Stimulated activated CD8-positive, alpha-beta memory T cell treated with anti-CD3 and anti-CD28 coated beads, Interleukin-7, amount 100 ng/mL, for 4 hours (primary cell): ENCODE measurements around the gene PDGFRA.
"Not testable (repeated sequence)": the region's sequence is repeated elsewhere in the genome, so short reads cannot be mapped to it uniquely, and the experiment has no call there.

ENCODE experiments used
- DNase-seq, 2 donors: peaks; one replicate each; pipeline ENCODE4 v3.0.0-alpha.2; 2020; ENCODE audit warnings: low read depth in 2 of 2

The PDGFRA gene

GRCh38 chr4:54227256-54228055 lies 1.6 kb upstream of the PDGFRA start:
- DNase-seq = no peak

DNA sequence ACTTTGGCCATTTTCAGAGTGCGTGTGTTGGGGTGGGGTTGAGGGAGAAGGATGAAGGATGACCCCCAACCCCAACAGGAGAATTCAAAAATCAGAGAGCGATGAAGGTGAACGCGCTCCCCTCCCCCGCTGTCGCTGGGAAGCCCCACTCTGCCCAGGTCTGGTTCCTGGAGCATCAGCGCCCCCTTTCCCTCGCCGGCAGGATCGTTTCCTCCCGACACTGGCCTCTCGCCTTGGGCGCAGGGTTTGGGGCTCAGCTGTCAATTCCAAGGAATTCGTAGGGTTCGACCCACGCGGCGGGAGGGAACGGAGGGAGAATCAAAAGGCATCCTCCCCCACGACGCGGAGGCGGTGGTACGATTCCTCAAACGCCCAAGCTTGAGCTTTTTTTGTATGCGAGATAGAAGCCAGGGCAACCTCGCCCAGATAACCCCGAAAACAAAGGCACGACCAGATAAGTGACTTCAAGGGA lies 1.0 kb upstream of the PDGFRA start:
- DNase-seq = no peak

- DNase-seq = no peak
These were observed 547 bp upstream of the PDGFRA start for GRCh38 chr4:54228546-54228945.

GRCh38 chr4:54229631-54230483 lies 764 bp downstream of the PDGFRA start:
- no peak for DNase-seq

GRCh38 chr4:54230484-54231418 lies 1.7 kb downstream of the PDGFRA start:
- DNase-seq = no peak

DNA sequence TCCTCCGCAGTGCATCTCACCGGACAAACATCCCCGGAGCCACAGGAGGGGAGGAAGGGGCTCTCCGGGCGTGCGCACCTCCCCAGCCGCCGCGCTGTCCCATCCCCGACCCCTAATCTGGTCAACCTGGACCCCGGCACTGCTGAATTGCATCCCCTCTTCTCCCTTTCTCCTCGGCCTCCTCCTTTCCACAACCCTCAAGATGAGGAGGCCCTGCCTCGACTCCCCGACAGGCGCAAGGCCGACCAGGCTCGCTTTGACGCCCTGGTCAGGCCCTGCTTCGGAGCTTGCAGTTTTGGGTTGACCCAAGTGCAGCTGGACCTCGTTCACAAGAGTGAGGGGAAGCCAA lies 2.3 kb downstream of the PDGFRA start:
- no peak for DNase-seq

DNA sequence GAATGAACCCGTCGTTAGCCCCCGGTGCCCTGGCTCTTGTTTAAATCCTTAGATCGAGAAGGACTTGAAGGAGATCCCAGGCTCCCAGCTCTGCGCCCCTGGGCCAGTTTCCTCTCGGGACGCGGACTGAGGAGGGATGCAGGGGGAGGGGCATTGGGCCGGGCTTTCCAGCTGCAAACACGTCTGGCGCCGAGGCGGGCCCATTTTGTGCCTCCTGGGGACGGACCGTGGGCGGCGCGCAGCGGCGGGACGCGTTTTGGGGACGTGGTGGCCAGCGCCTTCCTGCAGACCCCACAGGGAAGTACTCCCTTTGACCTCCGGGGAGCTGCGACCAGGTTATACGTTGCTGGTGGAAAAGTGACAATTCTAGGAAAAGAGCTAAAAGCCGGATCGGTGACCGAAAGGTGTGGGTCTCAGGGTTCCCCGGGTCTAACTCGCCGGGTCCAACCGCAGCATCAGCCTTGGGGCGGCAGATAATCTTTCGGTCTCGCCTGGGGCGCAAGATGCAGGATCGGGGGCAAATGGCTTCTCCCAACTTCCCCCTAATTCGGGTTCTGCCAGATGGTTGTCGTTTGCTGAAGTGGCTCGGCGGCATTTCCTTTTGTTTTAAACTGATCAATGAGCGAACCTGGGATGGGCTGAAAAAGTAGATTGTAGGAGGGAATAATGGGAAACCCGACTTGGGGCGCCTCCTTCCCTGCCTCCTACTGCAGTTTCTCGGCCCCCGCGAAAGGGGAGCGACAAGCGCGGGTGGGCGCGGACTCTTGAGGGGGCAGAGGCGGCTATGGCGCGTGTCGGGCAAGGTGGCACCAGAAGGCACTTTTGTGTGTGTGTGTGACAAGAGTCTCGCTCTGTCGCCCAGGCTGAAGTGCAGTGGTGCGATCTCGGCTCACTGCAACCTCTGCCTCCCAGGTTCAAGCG lies 2.9 kb downstream of the PDGFRA start:
- DNase-seq = no peak

DNA sequence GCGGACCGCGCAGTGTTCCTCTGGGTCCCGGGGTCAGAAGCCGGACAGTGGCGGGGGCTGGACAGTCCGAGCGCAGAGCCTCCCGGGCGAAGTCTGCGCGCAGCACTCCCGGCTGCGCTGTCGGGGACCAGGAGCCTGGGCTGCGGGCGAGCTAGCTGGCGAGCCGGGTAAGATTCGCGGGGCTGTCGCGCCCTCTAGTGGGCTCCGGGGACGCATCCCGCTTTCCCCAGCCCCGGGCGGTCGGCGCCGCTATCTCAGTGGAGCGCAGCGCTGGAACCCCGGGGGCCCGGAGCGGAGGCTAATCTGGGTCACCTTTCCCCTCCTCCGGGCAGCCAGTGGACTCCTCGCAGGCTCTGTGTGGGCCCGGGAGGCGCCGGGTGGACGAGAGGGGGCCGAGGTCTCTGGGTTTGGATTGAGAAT lies 4.2 kb downstream of the PDGFRA start:
- DNase-seq = peak; percentile 29 to 57

GRCh38 chr4:54233697-54234496 lies 4.8 kb downstream of the PDGFRA start:
- peak; percentile 26 to 44 for DNase-seq

DNA sequence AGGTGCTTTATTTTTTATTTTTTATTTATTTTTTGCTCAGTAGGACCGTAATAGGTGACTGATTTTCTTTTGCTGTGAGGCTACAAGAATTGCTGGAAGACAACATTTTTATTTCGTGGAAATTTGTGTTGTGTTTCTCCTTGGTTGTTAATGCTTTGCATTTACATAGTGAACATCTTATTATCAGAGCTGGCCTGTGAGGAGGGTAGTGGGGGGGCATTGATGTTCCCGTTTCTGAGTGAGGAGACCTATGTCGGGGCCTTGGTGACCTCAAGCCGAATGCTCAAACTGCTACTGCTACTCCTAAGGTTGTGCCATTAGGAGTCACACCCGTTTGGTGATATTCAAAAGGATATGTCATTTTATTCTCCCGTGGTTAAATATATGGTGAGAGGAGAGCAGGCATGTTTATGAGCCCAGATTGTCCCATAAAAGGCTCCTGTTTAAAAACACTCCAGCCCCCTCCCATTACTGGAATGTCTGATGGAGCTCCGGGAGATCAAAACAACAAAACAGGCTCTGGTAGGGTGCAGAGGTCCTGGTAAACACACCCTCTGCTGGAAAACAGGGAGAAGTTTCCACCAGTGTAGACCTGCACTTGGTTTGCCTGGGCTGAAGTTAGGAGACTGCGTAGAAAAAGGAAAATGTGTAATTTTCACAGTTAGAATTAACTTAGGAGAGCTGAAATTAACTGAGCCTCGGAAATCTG lies 5.6 kb downstream of the PDGFRA start:
- no peak for DNase-seq

- not testable (repeated sequence) for DNase-seq
These were observed 7.2 kb downstream of the PDGFRA start for GRCh38 chr4:54236316-54236715.

GRCh38 chr4:54237770-54238169 lies 8.7 kb downstream of the PDGFRA start:
- no peak for DNase-seq

DNA sequence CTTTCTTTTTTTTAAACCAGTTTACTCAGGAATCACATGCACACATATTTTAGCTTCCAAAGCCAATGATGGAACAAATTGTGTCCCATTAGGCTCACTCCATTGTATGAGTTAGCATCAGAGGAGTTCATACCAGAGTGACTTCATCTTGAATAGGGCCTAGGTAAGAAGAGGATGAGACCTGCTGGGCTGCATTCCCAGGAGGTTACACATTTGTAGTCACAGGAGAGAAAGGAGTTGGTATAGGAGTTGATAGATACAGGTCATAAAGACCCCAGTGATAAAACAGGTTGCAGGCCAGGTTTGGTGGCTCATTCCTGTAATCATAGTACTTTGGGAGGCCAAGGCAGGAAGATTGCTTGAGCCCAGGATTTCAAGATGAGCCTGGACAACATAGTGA lies 9.3 kb downstream of the PDGFRA start:
- no peak for DNase-seq

DNA sequence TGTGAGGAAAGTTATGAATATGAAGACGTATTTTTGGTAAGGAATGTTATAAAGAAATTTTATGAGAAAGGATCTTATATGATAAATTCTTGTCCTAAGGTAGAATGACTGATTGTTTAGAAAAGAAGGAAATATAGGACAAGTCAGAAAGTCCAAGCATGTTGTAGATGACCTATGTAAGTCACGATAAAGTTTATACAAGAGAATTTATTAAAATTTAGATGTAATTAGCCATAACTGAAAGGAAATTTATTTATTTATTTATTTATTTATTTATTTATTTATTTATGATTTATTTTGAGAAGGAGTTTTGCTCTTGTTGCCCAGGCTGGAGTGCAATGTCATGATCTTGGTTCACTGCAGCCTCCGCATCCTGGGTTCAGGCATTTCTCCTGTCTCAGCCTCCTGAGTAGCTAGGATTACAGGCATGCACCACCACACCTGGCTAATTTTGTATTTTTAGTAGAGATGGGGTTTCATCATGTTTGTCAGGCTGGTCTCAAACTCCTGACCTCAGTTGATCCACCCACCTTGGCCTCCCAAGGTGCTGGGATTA lies 12.3 kb downstream of the PDGFRA start:
- DNase-seq = not testable (repeated sequence)

GRCh38 chr4:54243541-54243940 lies 14.4 kb downstream of the PDGFRA start:
- not testable (repeated sequence) for DNase-seq

- not testable (repeated sequence) for DNase-seq
These were observed 23.2 kb downstream of the PDGFRA start for GRCh38 chr4:54252312-54252711.

- no peak for DNase-seq
These were observed 25.2 kb downstream of the PDGFRA start for GRCh38 chr4:54254116-54254914.

DNA sequence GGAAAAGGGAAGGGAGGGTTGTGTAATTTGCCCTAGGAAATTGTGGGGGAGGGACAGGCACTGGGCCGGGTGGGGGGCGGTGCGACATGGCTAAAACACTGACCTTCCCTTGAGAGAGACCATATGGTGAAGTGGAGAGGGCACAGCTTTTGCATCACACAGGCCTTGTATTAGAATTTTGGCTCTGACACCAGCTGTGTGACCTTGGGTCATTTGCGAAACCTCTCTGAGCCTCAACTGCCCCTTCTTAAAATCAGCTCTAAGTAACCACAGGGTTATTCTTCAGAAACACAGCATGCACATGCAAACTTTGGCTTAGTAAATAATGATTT lies 25.8 kb downstream of the PDGFRA start:
- no peak for DNase-seq
